Femur (tissue), 1 donor: Measurements from ENCODE around the gene MED25.

Source experiments
- DNase-seq: peaks from one replicate; pipeline ENCODE4 v3.0.0-alpha.2; 2017

MED25 gene

GRCh38 chr19:49875177-49875576 lies 57.1 kb downstream of the MED25 start:
- no peak for DNase-seq

GRCh38 chr19:49875857-49876421 lies 57.9 kb downstream of the MED25 start:
- DNase-seq: peak; percentile 86

- peak; percentile 99 for DNase-seq
These were observed 58.4 kb downstream of the MED25 start for GRCh38 chr19:49876422-49877019.

- DNase-seq: peak; percentile 100
These were observed 59.2 kb downstream of the MED25 start, which contains the start of the genes AKT1S1 and TBC1D17 for GRCh38 chr19:49877020-49877878. TSS of gene AKT1S1 (minus strand) at chr19:49877355. CDS start at chr19:49873295, 4,060 bp downstream. TSS of gene TBC1D17 (plus strand) at chr19:49877702. CDS start at chr19:49877724, 22 bp downstream.

- peak; percentile 99 for DNase-seq
These were observed 60.0 kb downstream of the MED25 start for GRCh38 chr19:49877879-49878743.

GRCh38 chr19:49878744-49879070 lies 60.6 kb downstream of the MED25 start:
- no peak for DNase-seq

GRCh38 chr19:49879243-49879963 lies 61.3 kb downstream of the MED25 start:
- no peak for DNase-seq

- DNase-seq: no peak
These were observed 62.2 kb downstream of the MED25 start for GRCh38 chr19:49880162-49880869.

GRCh38 chr19:49881186-49881585 lies 63.1 kb downstream of the MED25 start:
- no peak for DNase-seq

- peak; percentile 22 for DNase-seq
These were observed 63.7 kb downstream of the MED25 start for GRCh38 chr19:49881672-49882394.

GRCh38 chr19:49882643-49883042 lies 64.6 kb downstream of the MED25 start:
- DNase-seq: peak; percentile 16

- no peak for DNase-seq
These were observed 65.0 kb downstream of the MED25 start for GRCh38 chr19:49883094-49883493.

- DNase-seq: no peak
These were observed 66.0 kb downstream of the MED25 start for GRCh38 chr19:49884109-49884508.

GRCh38 chr19:49884760-49885159 lies 66.7 kb downstream of the MED25 start:
- DNase-seq: no peak
